ENCODE data around the gene GDAP1L1.
"Not testable (repeated sequence)": the region's sequence is repeated elsewhere in the genome, so short reads cannot be mapped to it uniquely, and the experiment has no call there.

GDAP1L1 gene

GRCh38 chr20:44224637-44225036 lies 22.5 kb upstream of the GDAP1L1 start:
- no peak overlapping the region for H3K4me3 ChIP-seq (replicated peaks in 1 of 2; ENCODE audit: low read depth in 2 of 2, low read length in 2 of 2)
- no peak for DNase-seq (ENCODE audit: low read depth in 2 of 2)
- TF ChIP-seq CTCF (IDR thresholded peaks at IDR 0.05; ENCODE audit: low read depth, low read length) = no peak

GRCh38 chr20:44228465-44229258 lies 18.4 kb upstream of the GDAP1L1 start:
- no peak overlapping the region for H3K4me3 ChIP-seq (replicated peaks in 1 of 2; ENCODE audit: low read depth in 2 of 2, low read length in 2 of 2)
- TF ChIP-seq CTCF (IDR thresholded peaks at IDR 0.05; ENCODE audit: low read depth, low read length) = no peak
- no peak for DNase-seq (ENCODE audit: low read depth in 2 of 2)

GRCh38 chr20:44231193-44231592 lies 15.9 kb upstream of the GDAP1L1 start:
- no peak for TF ChIP-seq CTCF (IDR thresholded peaks at IDR 0.05; ENCODE audit: low read depth, low read length)
- no peak for DNase-seq (ENCODE audit: low read depth in 2 of 2)
- H3K4me3 ChIP-seq (replicated peaks in 1 of 2; ENCODE audit: low read depth in 2 of 2, low read length in 2 of 2) = no peak overlapping the region

GRCh38 chr20:44231713-44232468 lies 15.2 kb upstream of the GDAP1L1 start:
- DNase-seq (ENCODE audit: low read depth in 2 of 2) = no peak
- H3K4me3 ChIP-seq (replicated peaks in 1 of 2; ENCODE audit: low read depth in 2 of 2, low read length in 2 of 2) = no peak overlapping the region
- no peak for TF ChIP-seq CTCF (IDR thresholded peaks at IDR 0.05; ENCODE audit: low read depth, low read length)

- not testable (repeated sequence) for H3K4me3 ChIP-seq (replicated peaks in 1 of 2; ENCODE audit: low read depth in 2 of 2, low read length in 2 of 2); DNase-seq (ENCODE audit: low read depth in 2 of 2)
Observed at GRCh38 chr20:44232469-44232856, 14.6 kb upstream of the GDAP1L1 start.

- no peak for TF ChIP-seq CTCF (IDR thresholded peaks at IDR 0.05; ENCODE audit: low read depth, low read length)
- DNase-seq (ENCODE audit: low read depth in 2 of 2) = no peak
- no peak overlapping the region for H3K4me3 ChIP-seq (replicated peaks in 1 of 2; ENCODE audit: low read depth in 2 of 2, low read length in 2 of 2)
Observed at GRCh38 chr20:44233436-44234016, 13.6 kb upstream of the GDAP1L1 start.
